Smooth muscle cell of the pulmonary artery (primary cell): ENCODE results near the gene PON2. TPM values are rescaled to one million over a fixed set of nuclear protein-coding genes. Genes with fewer than 3 reads are reported as not detected.

Experiments used
- total RNA-seq: library from RNA; depleted of rRNA; stranded (reverse); fragments of >200 nt; gene quantifications from 2 replicates; pipeline ENCODE4 v1.2.3, GENCODE V29; 2014

The PON2 gene
- 65.0 and 66.3 TPM in 2 replicates for total RNA-seq

GRCh38 chr7:95434557-95435421 lies at the start of gene PON2:
Gene PON2, minus strand, starts transcription at chr7:95435028. Its CDS starts 77 bp downstream, at chr7:95434951.

DNA sequence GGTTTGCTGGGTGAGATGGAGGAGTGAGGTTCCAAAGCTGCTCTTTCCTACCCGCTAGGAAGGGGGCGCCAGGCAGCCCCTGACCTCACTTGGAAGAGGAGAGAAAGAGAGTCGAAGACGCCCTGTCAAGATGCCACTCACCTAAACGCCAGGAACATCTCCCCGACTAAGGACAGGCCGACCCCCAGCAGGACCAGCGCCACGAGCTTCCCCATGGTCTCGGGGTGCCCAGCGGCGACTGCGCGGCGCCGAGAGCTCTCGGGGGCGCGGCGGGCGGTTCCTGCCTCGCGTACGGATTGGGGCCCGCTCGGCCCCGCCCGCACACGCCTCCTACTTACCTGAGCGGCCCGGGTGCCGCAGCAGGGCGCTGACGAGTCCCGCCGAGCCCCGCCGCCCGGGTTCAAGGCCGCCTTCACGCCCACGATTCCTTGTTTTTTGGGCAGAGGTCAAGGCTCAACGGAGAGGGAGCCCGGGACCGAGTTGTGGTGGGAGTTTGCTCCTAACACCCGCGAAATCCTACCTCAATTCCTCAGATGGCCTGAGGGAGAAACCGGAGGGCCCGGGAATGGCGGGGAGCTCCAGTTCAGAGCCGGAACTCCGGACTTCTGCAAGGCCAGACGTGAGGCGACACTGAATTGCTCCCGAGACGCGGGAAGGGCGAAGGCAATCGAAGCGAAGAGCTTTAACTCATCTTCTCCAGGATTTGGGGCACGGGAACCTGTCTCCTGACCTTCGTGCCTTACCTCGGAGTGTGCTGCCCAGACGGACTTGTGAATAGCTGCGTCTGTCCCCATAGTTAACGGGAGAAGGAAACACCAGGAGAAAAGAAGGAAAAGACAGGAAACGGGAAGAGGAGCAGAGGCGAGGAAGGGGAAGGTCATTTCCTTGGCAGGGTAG lies 38.4 kb downstream of the PON2 start, which contains the start of gene PON3:
TSS of gene PON3 (minus strand) at position 240 of the 897 bp plus-strand sequence. CDS start at position 215, 25 bp downstream.

Other genes with a start within 250 kb of the PON2 start
- gene PON1, start 110.5 kb downstream of the PON2 start, total RNA-seq: not detected in 2 replicates
- gene PON3, start 38.7 kb downstream of the PON2 start, total RNA-seq: 0.13 TPM in 1 of 2 replicates, not detected in the other
- gene ASB4, start 50.9 kb upstream of the PON2 start, total RNA-seq: not detected in 2 replicates
- gene PDK4, start 161.5 kb upstream of the PON2 start, total RNA-seq: 0.30 and 3.6 TPM in 2 replicates